GM13976 (cell line): Measurements from ENCODE around the gene PRKRA.
"Not testable (repeated sequence)": the region's sequence is repeated elsewhere in the genome, so short reads cannot be mapped to it uniquely, and the experiment has no call there.

Experiments used
- DNase-seq: peaks from one replicate; pipeline ENCODE4 v3.0.0; 2012; ENCODE audit warnings: low spot score
- in situ Hi-C: fragments of 300-500 bp; cut with MboI; formaldehyde crosslinking; loops from one replicate; pipeline ENCODE4 v1.12.0; 2022; ENCODE audit warnings: low sequenced_read_pairs, mixed read lengths, inconsistent platforms; ENCODE audit not compliant: unreplicated experiment
- TF ChIP-seq, protein P1 (sequence below): IDR thresholded peaks from 2 replicates; pipeline ENCODE4 v1.5.1; 2012; ENCODE audit warnings: borderline replicate concordance, mild to moderate bottlenecking; ENCODE audit not compliant: insufficient read depth; ENCODE audit errors: extremely low read depth, missing control alignments, control extremely low read depth

PRKRA gene

DNA sequence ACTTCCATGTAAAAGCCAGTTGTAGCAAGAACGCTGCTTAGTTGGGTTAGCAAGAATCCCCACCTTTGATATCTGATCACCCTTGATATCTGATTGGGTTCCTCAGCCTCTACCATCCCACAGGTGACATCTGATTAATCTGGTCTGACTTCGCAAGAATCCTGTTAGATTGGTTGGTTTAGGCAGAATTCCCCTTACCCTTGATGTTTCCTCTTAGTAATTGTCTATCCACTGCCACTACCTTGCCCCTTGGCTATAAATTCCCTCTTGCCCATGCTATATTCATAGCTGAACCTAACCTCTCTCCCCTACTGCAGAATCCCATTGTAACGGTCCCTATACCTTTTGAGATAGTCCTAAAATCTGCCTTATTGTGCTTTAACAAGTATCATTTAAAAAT, 33.1 kb downstream of the PRKRA start:
- TF ChIP-seq, protein P1, sequence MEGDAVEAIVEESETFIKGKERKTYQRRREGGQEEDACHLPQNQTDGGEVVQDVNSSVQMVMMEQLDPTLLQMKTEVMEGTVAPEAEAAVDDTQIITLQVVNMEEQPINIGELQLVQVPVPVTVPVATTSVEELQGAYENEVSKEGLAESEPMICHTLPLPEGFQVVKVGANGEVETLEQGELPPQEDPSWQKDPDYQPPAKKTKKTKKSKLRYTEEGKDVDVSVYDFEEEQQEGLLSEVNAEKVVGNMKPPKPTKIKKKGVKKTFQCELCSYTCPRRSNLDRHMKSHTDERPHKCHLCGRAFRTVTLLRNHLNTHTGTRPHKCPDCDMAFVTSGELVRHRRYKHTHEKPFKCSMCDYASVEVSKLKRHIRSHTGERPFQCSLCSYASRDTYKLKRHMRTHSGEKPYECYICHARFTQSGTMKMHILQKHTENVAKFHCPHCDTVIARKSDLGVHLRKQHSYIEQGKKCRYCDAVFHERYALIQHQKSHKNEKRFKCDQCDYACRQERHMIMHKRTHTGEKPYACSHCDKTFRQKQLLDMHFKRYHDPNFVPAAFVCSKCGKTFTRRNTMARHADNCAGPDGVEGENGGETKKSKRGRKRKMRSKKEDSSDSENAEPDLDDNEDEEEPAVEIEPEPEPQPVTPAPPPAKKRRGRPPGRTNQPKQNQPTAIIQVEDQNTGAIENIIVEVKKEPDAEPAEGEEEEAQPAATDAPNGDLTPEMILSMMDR = no peak
- no peak for DNase-seq
- in situ Hi-C loops = loop anchor here (25.0 kb wide), 1 partner anchor 306 kb away; the partner anchor contains the start of gene RBM45

DNA sequence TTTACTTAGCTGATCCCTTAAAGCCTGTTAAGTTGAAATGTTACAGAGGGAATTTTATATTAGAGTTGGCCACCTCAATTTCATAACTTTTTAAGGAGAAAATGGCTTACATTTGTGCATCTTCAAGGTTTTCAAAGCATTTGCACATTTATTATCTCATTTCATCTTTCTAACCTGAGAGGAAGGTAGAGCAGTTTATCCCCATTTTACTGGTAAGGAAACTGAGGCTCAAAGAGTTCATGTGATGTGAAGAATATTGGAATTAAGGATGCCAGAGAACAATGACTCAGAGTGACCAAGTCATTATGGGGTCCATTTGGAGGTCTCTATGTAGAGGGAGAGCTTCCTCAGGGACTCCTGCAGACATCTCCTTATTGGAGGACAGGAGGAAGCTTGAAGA, 35.0 kb downstream of the PRKRA start:
- in situ Hi-C loops = loop anchor here (25.0 kb wide), 1 partner anchor 304 kb away; the partner anchor contains the start of gene RBM45
- TF ChIP-seq, protein P1 = no peak
- no peak for DNase-seq

DNA sequence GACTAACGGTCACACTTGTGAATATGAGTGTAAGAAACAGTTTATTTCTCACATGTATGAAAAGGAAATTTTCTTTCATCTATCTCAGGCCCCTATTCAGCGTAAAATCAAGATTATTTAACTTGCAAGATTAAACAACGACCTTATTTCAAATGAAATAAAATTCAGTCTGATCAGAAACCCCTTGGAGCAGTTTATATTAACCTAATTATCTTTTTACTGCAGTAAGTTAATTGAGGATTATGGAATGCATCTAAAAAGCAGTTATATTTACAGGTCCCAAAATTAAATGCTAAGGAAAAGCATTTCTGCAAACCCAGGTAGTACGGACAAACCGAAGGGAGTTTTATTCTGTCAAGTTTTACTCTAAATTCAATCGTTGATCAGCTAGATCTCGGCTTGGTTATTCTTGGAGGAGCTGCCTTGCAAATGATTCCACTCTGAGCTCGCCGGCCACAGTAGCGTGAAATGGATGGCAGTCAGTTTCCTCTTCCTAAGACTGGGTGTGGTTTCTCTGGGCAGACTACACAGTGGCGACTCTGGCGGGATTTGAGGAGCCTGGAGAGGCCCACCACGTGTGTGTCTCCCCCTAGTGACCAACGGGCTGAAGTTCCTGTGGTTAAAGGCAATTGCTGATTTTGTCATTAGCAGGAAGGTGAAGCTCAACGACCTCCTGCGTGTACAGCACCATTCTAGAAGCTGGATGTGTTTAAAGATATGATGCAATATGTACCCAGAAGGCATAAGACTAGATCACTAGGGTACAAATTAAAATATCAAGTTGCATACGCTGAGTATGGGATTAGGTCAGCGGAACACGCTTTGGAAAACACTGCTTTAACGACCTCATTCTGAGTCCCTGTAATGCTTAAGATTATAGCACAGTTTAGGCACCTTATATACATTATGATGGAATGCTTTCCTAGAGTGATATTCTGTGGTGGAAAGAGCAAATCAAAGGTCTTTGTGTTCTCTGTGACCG, 36.4 kb downstream of the PRKRA start:
- DNase-seq = peak; percentile 72
- TF ChIP-seq, protein P1 = peak; percentile 87
- in situ Hi-C loops = loop anchor here (25.0 kb wide), 1 partner anchor 302 kb away; the partner anchor contains the start of gene RBM45

DNA sequence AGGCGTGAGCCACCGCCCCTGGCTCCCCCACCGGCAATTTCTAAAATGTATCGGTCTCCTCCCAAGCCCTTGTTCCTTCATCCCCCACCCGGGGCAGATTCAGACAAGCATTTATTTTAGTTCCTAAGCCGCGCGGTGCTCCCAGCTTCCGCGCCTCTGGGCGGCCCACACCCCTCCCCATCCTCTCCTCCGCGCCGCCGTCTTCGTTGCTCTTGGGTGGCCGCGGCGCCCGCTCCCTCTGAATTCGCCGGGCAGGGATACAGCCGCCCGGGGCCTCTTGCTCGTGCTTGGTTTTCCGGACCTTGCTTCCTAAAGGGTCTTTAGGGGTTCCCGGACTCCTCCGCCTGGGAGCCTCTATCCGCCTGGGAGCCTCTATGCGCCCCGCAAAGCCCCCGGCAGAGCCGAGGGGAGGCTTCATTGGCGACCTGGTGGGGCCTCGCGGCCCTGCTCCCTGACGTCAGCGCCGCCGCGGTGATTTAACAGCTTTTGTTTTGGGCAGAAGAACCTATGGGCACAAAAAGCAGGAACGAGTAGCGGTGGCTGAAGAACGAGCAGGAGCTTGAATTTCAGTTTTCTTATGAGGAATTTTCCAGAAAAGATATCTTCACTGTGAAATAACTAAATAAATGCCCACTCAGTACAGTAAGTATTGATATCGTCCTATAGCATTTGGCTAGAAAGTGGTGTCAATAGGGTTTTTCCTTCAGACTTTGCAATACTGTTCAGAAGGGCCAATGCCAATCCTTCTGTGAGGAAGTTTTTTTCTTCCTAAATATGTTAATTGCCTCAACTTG, 37.3 kb downstream of the PRKRA start:
- TF ChIP-seq, protein P1 = no peak
- DNase-seq = peak; percentile 73
- in situ Hi-C loops = loop anchor here (25.0 kb wide), 1 partner anchor 301 kb away; the partner anchor contains the start of gene RBM45

DNA sequence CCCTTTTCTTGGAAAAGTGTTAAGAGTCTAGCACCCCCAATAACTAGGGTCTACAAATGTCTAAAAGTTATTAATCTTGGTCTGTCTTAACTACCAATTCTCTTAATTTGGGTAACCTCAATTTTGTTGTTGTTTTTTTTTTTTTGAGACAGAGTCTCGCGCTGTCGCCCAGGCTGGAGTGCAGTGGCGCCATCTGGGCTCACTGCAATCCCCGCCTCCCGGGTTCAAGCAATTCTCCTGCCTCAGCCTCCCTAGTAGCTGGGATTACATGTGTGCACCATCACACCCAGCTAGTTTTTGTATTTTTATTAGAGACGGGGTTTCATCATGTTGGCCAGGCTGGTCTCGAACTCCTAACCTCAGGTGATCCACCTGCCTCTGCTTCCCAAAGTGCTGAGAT, 38.5 kb downstream of the PRKRA start:
- in situ Hi-C loops = loop anchor here (25.0 kb wide), 1 partner anchor 300 kb away; the partner anchor contains the start of gene RBM45
- not testable (repeated sequence) for DNase-seq

DNA sequence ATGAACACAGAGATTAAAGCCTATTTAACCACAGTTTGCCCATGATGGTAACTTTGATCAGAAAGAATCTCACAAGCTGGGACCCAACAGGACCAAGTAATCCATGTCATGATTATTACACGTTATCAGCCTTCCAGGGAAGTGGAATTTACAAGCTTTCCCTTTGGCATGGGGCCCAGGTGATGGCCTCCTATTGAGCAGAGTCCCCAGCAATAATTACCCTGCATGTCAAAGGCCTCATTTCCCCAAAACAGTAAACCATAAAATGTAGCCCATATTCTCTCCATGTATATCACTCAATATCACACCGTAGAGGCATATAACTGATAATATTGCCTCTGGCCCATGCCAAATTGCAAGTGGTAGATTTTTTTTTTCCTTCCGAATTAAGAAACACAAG, 38.9 kb downstream of the PRKRA start:
- in situ Hi-C loops = loop anchor here (25.0 kb wide), 1 partner anchor 300 kb away; the partner anchor contains the start of gene RBM45

More for the DNA sequence above, 38.9 kb downstream of the PRKRA start:
- TF ChIP-seq, protein P1 = no peak
- no peak for DNase-seq
